Neuron (in vitro differentiated cells): ENCODE results near the gene C14orf180.

Experiments used
- H2AFZ ChIP-seq: one replicate; pipeline ENCODE4 v1.6.1; 2013; ENCODE audit warnings: low read depth, mild to moderate bottlenecking, inconsistent platforms, low read length, moderate library complexity
- H3K27me3 ChIP-seq: one replicate; pipeline ENCODE4 v1.6.1; 2013; ENCODE audit warnings: low read length; ENCODE audit not compliant: insufficient read depth
- H3K36me3 ChIP-seq: one replicate; pipeline ENCODE4 v1.6.1; 2013; ENCODE audit warnings: low read length; ENCODE audit not compliant: insufficient read depth
- H3K4me1 ChIP-seq: one replicate; pipeline ENCODE4 v1.6.1; 2013; ENCODE audit warnings: low read length; ENCODE audit not compliant: insufficient read depth
- H3K4me3 ChIP-seq: 2 replicates; pipeline ENCODE4 v1.5.1; 2013; ENCODE audit warnings: mild to moderate bottlenecking, low read length, moderate library complexity
- H3K9me3 ChIP-seq: one replicate; pipeline ENCODE4 v1.6.1; 2013; ENCODE audit warnings: low read length

C14orf180 gene

DNA sequence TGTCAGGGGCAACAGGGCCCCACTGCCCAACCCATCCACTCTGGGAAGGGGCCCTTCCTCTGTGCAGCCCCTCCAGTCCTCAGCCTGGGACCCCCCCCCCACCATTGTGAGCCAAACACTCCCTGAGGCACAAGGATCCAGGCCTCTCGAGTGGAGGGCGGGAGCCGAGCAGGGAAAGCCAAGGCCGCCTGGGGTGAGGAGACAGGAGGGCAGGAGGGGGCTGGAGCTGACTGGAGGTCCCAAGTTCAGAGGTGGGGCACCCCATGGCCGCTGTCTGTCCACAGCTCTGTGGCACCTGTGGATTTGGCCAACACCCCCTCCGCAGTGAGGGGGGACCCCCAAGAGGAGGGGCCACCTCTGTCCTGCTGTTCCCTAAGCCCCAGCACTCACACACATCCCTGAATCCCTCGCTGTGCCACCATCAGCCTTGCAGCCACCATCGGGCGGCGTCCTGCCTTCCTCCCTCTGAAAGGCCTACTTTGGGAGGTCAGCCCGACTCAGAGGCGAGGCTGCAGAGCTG lies 25.4 kb upstream of the C14orf180 start:
- H3K9me3 ChIP-seq: no peaks in the 10 kb centered on the region
- peaks cover 67% of the 10 kb centered on the region for H3K27me3 ChIP-seq
- H3K4me1 ChIP-seq: no peaks in the 10 kb centered on the region

DNA sequence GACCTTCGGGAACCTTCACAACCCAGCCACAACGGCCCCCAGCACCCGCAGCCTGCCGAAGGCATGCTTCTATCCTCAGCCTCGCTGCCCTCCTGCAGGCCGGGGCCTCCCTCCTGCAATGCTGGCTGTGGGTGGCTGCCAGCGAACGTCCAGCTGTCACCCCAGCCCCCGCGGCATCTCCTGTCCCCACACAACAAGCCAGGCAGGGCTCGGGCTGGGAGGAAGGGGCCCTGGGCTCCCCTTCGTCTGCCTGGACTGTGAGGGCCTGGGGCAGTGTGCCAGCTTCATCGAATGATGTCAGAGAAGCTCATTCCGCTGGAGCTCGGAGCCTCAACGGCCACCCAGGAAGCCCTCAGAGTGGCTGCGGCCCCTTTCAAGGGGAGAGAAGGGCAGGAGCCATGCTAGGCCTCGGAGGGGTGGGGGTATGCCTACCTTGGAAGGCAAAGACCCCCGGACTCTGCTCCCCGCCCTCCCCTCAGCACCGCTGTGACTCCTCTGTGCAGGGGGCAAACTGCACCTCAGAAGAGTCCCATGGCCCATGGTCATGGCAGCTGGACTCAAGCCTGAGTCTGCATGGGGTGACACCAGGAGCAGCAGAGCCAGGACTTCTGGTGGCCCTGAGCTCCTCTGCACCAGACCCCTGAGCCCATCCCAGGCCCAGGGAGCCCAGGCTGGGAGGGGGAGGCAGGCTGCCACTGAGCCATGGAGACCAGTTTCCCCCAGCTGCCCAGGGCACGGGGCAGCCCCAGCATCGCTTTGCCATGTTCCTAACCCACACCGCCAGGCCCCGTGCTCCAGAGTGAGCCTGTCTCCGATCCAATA lies 24.7 kb upstream of the C14orf180 start:
- no peak overlapping the region for H3K4me3 ChIP-seq
- H3K27me3 ChIP-seq: peaks cover 70% of the 10 kb centered on the region
- H2AFZ ChIP-seq: no peak overlapping the region

More for the DNA sequence above, 25.4 kb upstream of the C14orf180 start:
- no peak overlapping the region for H3K4me3 ChIP-seq
- no peaks in the 10 kb centered on the region for H3K36me3 ChIP-seq
- H2AFZ ChIP-seq: no peak overlapping the region

DNA sequence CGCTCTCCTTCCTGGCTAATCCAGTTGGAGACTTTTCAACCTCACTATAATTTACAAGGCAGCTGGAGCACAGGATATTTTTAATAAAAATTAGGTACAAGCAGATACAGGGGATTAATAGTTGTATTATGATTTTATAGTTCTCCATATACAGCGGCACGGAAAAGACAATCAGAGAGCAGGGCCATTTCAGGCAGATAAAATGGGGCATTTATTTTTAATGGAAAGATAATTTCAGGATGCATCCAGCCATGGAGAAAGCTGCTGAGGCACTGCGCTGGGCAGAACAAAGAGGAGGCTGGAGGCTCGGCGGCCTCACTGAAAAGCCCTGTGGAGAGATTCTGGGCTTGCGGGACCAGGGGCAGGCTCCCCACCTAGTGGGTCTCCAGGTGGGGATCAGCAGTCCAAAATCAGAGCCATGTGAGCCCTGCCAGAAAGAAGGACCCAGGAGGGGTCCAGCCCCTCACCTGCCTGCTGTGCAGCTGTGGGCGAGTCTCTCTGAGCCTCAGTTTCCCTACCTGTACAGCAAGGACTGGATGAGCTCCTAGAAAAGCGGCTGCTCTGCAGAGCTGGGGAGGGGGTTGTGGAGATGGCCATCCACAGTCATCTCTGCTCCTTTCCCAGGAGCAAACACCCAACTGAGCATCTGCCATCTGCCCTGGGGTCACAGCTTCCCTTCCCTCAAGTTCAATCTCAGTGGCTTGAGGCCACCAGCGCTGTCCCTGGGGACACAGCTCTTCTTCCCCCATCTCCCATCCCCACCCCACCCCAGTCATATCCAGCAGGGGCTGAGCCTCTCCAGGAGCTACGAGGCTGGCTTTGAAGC lies 23.9 kb upstream of the C14orf180 start:
- Histone ChIP-seq H3K4me3 (no peak overlapping the region), H3K27me3 (peaks cover 67% of the 10 kb centered on the region), H2AFZ (no peak overlapping the region), H3K36me3 (no peaks in the 10 kb centered on the region), H3K4me1 (no peaks in the 10 kb centered on the region), H3K9me3 (no peaks in the 10 kb centered on the region)

More for the DNA sequence above, 24.7 kb upstream of the C14orf180 start:
- no peaks in the 10 kb centered on the region for H3K36me3 ChIP-seq
- no peaks in the 10 kb centered on the region for H3K4me1 ChIP-seq
- no peaks in the 10 kb centered on the region for H3K9me3 ChIP-seq

DNA sequence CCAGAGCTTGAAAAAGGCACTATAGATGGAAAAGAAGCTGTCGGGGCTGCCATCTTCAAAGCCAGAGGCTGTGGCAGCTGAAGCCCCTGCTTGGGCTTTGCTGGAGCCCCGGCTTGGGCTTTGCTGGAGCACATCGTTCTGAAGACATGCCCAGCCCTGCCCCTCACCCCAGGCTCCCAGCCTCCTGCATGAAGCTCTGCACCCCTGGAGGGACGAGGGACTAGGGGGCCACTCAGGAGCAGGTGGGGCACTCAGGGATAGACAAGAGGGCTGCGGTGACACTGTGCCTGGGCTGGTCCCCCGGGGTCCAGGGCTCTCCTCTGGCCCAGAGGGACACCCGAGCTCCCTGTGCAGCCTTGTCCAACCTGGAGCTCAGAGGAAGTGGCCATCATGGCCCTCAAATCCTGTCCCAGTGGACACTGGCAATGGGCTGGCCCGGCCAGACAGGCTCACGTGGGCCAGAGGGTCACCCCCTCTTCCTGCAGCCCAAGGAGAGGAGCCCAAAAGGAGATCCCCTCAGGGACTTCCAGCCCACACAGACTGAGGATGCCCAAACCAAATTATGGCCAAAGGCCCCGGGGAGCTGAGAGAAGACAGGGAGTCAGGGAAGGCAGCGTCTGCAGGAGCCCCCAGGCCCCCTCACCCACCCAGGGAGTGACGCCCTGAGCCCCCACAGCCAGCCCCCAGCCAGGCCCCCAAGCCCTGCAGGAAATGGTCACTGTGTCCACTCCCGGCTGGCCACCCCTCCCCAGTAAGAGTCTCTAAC lies 23.1 kb upstream of the C14orf180 start:
- Histone ChIP-seq H3K4me3 (no peak overlapping the region), H3K36me3 (no peaks in the 10 kb centered on the region), H3K9me3 (no peaks in the 10 kb centered on the region), H3K27me3 (peaks cover 69% of the 10 kb centered on the region), H2AFZ (no peak overlapping the region), H3K4me1 (no peaks in the 10 kb centered on the region)

DNA sequence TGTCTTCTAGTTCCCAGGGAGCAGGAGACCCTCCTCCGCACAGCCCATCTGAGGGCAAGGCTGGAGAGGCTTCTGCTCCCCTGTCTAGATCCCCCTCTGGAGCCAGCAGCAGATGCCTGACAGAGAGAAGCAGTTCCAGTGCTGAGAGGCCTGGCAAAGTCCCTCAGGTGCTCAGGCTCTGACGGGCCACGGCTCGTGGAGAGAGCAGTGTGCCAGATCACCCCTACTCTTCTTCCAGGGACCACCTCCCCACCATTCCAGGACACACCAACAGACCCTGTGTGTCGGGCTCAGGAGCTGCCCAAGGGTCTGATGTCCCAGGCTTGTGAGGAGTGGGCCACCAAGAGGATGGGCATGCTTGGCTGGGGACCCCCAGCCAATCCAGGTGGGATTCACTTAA lies 22.5 kb upstream of the C14orf180 start:
- Histone ChIP-seq H3K27me3 (peaks cover 69% of the 10 kb centered on the region), H3K4me1 (no peaks in the 10 kb centered on the region)

DNA sequence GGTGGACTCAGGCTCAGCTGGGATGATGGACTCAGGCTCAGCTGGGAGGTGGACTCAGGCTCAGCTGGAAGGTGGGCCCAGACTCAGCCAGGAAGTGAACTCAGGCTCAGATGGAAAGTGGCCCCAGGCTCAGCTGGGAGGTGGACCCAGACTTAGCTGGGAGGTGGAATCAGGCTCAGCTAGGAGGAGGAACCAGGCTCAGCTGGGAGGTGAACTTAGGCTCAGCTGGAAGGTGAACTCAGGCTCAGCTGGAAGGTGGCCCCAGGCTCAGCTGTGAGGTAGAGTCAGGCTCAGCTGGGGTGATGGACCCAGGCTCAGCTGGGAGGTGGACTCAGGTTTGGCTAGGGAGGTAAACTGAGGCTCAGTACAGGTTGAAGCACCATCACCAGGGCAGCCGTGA lies 21.8 kb upstream of the C14orf180 start:
- Histone ChIP-seq H3K4me1 (no peaks in the 10 kb centered on the region), H2AFZ (no peak overlapping the region), H3K27me3 (peaks cover 68% of the 10 kb centered on the region), H3K9me3 (no peaks in the 10 kb centered on the region), H3K36me3 (no peaks in the 10 kb centered on the region), H3K4me3 (no peak overlapping the region)

More for the DNA sequence above, 22.5 kb upstream of the C14orf180 start:
- Histone ChIP-seq H3K9me3 (no peaks in the 10 kb centered on the region), H3K4me3 (no peak overlapping the region), H3K36me3 (no peaks in the 10 kb centered on the region), H2AFZ (no peak overlapping the region)

DNA sequence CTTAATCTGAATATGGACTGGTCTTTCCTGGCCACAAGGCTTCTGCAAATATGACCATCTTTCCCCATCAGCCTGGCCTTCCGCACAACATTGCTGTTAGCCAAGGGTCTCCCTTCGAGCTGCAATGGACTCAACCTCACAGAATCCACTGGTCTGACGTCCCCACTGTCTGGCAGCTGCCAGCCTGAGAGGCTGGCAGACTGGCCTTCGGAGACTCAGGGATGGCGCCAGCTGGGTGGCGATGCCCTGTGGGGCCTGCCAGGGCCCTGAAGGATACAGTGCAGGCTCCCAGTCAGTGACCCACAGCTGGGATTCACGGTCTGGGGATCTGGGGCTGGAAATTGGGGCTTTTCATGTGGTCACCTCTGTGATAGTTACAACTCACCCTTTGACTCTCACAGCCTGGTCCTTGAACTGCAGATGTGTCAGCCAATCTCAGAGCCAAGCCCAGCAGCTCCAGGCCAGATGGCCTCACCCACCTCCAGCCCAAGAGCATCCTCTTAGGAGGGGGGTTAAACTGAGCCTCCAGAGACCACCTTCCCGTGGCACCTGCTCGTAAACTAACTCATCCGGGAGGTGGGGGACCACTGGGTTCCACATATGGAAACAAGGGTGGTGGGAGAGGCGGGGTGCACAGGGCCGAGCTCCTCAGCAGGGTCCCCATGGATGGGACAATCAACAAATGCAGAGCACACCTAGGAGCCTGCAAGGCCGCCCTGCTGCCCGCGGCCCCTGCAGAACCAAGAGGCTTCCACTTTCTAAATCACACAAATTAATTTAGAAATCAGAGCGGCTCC lies 21.1 kb upstream of the C14orf180 start:
- H3K4me1 ChIP-seq: no peaks in the 10 kb centered on the region
- H3K9me3 ChIP-seq: no peaks in the 10 kb centered on the region
- peaks cover 62% of the 10 kb centered on the region for H3K27me3 ChIP-seq
- H2AFZ ChIP-seq: no peak overlapping the region
- H3K4me3 ChIP-seq: no peak overlapping the region
- H3K36me3 ChIP-seq: no peaks in the 10 kb centered on the region

DNA sequence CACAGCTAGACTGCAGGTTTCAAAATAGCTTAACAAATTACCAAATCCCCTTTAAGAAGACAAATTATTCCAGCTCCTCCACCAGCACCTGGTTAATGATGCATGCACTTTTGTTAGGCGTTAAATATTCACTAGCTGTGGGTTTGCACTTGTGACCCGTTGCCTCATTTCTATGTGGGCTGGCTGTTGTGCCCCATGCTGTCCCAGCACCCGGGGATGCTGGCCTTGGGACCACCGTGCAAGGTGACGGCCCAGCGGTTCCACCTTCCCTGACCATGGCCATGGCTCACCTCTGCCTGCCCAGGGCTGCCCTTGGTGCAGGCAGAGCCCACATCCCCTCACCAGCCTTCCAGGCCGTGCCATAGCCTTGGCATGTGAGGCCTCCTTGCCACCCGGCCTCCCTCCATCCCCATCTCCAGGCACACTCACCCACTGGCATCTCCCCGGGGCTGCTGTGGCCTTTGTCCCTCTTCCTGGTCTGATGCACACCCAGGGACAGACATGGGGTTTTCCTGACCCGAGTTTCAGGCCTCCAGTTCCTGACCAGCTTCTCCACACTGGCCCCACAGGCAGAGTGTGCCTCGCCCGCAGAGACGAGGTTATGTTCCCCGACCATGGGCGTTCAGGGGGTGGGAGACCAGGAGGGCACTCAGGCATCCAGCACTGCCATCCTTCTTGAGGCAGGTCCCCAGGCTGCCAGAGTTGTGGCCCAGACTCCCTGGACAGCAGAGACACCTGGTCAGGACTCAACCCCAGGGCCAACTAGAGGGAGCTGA lies 20.3 kb upstream of the C14orf180 start:
- Histone ChIP-seq H3K27me3 (peaks cover 56% of the 10 kb centered on the region), H3K4me3 (no peak overlapping the region), H3K36me3 (no peaks in the 10 kb centered on the region), H3K4me1 (no peaks in the 10 kb centered on the region), H2AFZ (no peak overlapping the region), H3K9me3 (no peaks in the 10 kb centered on the region)

DNA sequence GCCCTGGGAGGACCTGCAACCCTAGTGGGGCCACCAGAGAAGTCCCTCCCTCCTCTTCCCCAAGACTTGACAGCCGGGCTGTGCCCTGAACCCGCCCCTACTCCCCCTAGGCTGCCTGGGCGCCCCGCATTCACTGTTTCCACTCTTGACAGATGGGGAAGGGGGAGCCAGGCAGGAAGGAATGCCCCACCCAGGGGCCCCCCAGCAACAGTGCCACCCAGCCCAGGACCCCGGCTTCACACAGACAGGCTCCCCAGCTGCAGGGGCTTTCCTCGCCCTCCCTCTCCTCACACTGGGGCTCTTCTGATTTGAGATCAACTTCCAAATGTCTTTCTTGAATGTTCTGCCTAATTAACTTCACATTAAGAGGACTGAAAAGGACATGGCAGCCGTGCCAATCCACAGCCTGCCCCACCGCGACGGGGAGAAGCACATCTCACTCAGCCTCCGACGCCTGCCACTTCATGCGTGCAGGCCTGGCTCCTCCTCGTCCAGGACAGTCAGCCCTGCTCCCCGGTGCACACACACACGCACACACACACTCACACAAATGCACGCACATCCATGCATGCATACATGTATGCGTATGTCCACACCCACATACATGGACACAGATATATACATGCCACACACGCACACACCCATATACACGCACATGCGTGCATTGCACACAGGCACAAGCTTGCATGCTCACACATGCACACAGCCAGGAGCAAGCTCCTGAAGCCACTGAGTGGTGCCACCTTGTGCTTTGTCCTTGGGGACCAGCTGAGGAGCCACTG lies 19.6 kb upstream of the C14orf180 start:
- H3K36me3 ChIP-seq: no peaks in the 10 kb centered on the region
- no peak overlapping the region for H2AFZ ChIP-seq
- H3K4me1 ChIP-seq: no peaks in the 10 kb centered on the region
- peaks cover 54% of the 10 kb centered on the region for H3K27me3 ChIP-seq
- no peaks in the 10 kb centered on the region for H3K9me3 ChIP-seq
- no peak overlapping the region for H3K4me3 ChIP-seq

DNA sequence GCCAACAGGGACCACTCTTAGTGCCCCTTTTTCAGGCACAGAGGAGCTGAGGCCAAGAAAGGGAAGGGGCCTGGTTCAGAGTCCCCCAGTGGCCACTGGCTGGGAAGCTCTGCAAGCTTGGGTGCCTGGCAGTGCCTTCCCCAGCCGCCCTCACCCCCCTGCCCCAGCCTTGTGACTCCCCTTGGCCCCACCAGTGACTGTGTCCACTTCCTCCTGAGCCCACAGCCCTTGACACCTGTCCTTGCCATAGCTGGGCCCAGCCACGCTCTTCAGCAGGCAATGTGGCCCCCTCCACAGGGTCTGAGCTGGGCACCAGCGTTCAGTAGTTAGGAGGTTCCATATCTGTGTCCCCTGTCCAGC lies 19.0 kb upstream of the C14orf180 start:
- Histone ChIP-seq H3K27me3 (peaks cover 57% of the 10 kb centered on the region), H3K4me1 (no peaks in the 10 kb centered on the region), H3K9me3 (no peaks in the 10 kb centered on the region), H2AFZ (no peak overlapping the region), H3K36me3 (no peaks in the 10 kb centered on the region), H3K4me3 (no peak overlapping the region)

DNA sequence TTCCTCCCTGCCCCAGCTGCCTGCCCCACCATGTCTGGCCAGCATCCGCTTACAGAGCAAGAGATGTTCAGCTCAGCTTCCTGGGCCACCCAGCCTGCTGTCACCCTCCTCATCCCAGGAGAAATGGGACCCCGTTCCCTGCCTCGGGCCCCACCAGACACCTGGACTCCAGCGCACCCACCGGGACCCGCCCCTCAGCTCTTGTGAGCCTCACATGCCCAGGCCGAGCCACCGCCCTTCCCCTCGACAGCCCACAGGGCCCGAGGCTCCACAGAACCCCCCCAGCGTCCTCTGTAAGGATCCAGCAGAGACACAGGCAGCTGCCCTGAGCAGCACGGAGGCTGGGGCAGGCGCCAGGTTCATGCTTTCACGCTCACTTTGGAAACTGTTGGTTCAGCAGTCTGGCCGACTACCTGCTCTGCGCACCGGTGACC lies 18.4 kb upstream of the C14orf180 start:
- Histone ChIP-seq H3K27me3 (peaks cover 62% of the 10 kb centered on the region), H3K4me1 (no peaks in the 10 kb centered on the region), H2AFZ (no peak overlapping the region), H3K9me3 (no peaks in the 10 kb centered on the region), H3K36me3 (no peaks in the 10 kb centered on the region), H3K4me3 (no peak overlapping the region)
